HS-5 (cell line): ENCODE results near the gene CXADR.

Experiments used
- DNase-seq: peaks from one replicate; pipeline ENCODE4 v3.0.0-alpha.2; 2012; ENCODE audit warnings: low read depth

CXADR gene

GRCh38 chr21:17542371-17543011 lies 29.6 kb downstream of the CXADR start:
- no peak for DNase-seq

- no peak for DNase-seq
These were observed 32.2 kb downstream of the CXADR start for GRCh38 chr21:17545007-17545406.

GRCh38 chr21:17548262-17548661 lies 35.4 kb downstream of the CXADR start:
- no peak for DNase-seq

GRCh38 chr21:17550671-17551308 lies 37.9 kb downstream of the CXADR start:
- DNase-seq = no peak

GRCh38 chr21:17552410-17552809 lies 39.6 kb downstream of the CXADR start:
- no peak for DNase-seq

- no peak for DNase-seq
These were observed 41.3 kb downstream of the CXADR start for GRCh38 chr21:17554120-17554519.

GRCh38 chr21:17554679-17555465 lies 42.0 kb downstream of the CXADR start:
- no peak for DNase-seq

GRCh38 chr21:17560377-17561025 lies 47.7 kb downstream of the CXADR start:
- no peak for DNase-seq

GRCh38 chr21:17570786-17571185 lies 57.9 kb downstream of the CXADR start:
- no peak for DNase-seq

GRCh38 chr21:17572431-17572830 lies 59.6 kb downstream of the CXADR start:
- no peak for DNase-seq

GRCh38 chr21:17575076-17575475 lies 62.2 kb downstream of the CXADR start:
- DNase-seq = no peak

GRCh38 chr21:17576080-17576835 lies 63.4 kb downstream of the CXADR start:
- DNase-seq = no peak

GRCh38 chr21:17577701-17578100 lies 64.9 kb downstream of the CXADR start:
- no peak for DNase-seq

GRCh38 chr21:17578162-17578561 lies 65.3 kb downstream of the CXADR start:
- no peak for DNase-seq

- no peak for DNase-seq
These were observed 66.0 kb downstream of the CXADR start for GRCh38 chr21:17578876-17579275.

GRCh38 chr21:17580319-17580718 lies 67.5 kb downstream of the CXADR start:
- DNase-seq = no peak

GRCh38 chr21:17583898-17584297 lies 71.1 kb downstream of the CXADR start:
- no peak for DNase-seq

GRCh38 chr21:17585875-17586450 lies 73.1 kb downstream of the CXADR start:
- DNase-seq = peak; percentile 23

- DNase-seq = no peak
These were observed 77.6 kb downstream of the CXADR start for GRCh38 chr21:17590430-17590829.

GRCh38 chr21:17597680-17598079 lies 84.8 kb downstream of the CXADR start:
- no peak for DNase-seq

GRCh38 chr21:17598437-17598836 lies 85.6 kb downstream of the CXADR start:
- DNase-seq = no peak

- DNase-seq = no peak
These were observed 90.0 kb downstream of the CXADR start for GRCh38 chr21:17602874-17603273.
